Measurements from ENCODE around the gene CNOT6L.

The CNOT6L gene

DNA sequence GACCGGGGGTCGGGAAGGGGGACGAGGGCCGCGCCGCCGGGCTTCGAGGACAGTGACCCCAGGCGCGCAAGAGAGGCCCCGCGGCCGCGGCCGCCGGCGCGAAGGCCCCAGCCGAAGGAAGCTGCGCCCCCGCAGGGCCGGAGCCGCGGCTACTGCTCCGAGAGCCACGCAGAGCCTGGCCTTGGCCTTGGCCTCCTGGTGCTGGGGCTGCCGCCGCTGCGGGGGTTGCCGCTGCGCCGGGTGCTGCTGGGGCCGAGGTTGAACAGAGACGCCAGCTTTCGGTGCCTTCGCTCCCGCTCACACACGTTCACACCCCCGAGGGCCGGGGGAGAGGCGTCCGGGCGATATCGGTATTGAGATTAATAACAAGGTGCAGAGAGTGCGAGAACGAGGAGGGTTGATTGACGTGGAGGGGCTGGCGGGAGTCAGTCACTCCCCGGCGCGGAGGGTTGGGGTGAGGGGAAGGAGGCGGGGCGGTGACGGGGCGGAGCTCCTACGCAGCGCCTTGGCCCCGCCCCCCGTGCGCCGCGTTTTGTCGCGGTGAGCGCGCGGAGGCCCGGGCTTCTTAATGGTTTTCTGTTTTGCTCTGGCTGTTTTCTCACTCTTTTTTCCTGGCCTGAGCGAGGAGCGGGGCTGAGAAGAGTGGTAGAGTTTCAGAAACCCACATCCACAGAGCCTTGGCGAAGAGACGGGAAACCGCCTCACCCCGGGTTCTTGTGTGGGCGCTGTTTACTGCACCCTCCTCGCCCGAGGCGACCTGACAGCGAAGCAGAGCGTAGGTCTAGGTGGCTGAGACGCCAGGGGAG lies 878 bp upstream of the CNOT6L start:
- TF ChIP-seq ZFX (IDR thresholded peaks at IDR 0.05), result peak; percentile 80; the same call in 1 of the 2 replicates
- TF ChIP-seq, protein P1, sequence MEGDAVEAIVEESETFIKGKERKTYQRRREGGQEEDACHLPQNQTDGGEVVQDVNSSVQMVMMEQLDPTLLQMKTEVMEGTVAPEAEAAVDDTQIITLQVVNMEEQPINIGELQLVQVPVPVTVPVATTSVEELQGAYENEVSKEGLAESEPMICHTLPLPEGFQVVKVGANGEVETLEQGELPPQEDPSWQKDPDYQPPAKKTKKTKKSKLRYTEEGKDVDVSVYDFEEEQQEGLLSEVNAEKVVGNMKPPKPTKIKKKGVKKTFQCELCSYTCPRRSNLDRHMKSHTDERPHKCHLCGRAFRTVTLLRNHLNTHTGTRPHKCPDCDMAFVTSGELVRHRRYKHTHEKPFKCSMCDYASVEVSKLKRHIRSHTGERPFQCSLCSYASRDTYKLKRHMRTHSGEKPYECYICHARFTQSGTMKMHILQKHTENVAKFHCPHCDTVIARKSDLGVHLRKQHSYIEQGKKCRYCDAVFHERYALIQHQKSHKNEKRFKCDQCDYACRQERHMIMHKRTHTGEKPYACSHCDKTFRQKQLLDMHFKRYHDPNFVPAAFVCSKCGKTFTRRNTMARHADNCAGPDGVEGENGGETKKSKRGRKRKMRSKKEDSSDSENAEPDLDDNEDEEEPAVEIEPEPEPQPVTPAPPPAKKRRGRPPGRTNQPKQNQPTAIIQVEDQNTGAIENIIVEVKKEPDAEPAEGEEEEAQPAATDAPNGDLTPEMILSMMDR (conservative IDR thresholded peaks at IDR 0.05), result no peak

DNA sequence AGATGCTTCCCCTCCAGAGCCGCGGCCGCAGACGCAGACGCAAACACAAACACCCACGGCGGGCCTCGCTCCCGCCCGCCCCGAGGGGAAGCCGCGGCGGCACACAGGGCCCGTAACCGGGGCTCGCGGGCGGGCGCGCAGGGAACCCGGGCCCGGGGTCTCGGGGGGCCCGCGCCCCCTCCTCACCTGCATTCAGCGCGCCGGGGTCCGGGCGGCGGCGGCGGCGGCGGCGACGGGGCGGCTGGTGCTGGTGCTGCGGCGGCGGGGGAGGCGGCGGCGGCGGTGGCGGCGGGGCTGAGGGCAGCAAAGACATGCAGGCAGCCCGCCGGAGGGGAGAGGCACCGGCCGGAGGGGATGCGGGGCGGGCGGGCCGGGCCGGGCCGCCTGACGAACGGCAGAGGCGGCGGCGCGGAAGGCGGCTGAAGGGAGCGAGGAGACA lies 255 bp upstream of the CNOT6L start:
- H3K27ac ChIP-seq, result peak overlapping the region; percentile 92
- TF ChIP-seq ZFX (IDR thresholded peaks at IDR 0.05), result no peak
- TF ChIP-seq, protein P1 (conservative IDR thresholded peaks at IDR 0.05), result no peak

More for the DNA sequence above, 878 bp upstream of the CNOT6L start:
- H3K27ac ChIP-seq, result peak overlapping the region; percentile 92

DNA sequence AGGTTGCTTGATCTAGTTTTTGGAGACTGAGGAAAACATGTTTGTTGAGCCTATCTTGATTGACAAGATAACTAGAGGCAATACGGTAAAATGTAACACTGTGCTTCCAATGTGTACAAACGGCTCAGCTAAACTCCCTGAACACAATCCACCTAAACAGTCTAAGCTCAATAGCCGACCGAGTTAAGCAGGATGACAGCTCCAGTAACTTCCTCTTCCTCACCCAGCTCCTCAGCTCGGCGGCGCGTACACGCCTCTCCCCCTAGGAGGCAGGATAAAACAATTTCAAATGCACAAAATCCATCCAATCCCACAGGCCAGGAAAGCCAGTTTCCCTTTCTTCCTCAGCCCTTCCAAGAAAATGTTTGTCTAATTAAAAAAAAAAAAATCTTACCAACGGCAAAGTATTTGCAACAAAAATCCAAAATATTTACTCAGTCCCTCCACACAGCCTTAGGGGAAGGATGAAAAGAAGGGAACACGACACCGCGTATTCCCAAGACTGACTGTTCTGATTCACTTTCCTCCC lies 1.0 kb downstream of the CNOT6L start:
- no peak for TF ChIP-seq ZFX (IDR thresholded peaks at IDR 0.05)
- TF ChIP-seq, protein P1 (conservative IDR thresholded peaks at IDR 0.05), result peak; percentile 58
- H3K27ac ChIP-seq, result peak overlapping the region; percentile 92

DNA sequence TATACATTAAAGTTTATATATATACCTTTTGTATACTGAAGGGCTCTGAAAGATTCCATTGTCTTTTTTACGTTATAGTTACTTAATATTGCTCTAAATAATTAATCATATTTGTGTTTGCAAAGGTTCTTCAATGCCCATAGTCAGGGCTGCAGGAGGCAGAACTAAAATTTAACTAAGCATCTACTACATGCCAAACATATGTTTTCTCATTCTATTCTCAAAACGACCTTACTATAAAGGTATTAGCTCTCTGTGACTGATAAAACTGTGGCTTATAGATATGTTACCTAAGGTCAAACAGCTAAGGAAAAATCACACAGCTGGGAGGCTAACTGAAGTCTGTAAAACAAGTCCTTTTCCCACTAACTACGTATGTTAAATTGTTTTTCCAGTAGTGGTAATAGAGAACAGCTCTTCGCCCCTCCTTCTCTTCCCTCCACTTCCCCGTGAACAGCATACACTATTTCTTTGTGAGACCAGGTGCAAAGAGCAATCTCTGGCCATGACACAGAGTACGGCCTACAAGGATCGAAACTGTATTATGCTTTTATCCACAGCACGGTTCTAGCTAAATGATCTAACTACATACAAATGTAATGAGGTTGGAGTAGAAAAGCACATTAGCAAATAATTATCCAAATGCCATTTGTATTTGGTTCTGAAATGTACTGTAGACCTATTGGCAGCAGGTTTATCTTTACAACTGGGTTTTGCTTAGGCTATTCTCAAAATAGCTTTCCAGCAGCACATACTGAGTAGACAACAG lies 1.7 kb downstream of the CNOT6L start:
- H3K27ac ChIP-seq, result peak overlapping the region; percentile 92
- TF ChIP-seq, protein P1 (conservative IDR thresholded peaks at IDR 0.05), result no peak
- no peak for TF ChIP-seq ZFX (IDR thresholded peaks at IDR 0.05)

DNA sequence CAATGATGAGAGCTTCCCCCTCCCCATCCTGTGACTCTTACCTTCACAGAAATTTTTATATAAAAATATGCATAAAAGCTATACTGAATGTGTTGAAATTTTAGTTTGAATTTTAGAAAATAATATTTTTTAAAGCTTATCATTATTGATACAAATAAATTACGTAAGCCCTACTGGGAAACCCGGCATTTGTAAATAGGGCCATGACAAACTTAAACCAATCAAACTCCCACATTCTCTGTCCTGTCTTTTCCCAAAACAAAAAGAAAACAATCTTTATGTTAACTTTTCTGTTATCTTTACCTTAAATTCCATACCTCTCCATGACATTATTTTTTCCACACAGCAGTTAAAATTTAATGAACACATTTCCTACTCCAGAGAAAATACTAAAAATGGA lies 2.6 kb downstream of the CNOT6L start:
- TF ChIP-seq ZFX (IDR thresholded peaks at IDR 0.05), result no peak
- TF ChIP-seq, protein P1 (conservative IDR thresholded peaks at IDR 0.05), result no peak
- H3K27ac ChIP-seq, result no peak overlapping the region

DNA sequence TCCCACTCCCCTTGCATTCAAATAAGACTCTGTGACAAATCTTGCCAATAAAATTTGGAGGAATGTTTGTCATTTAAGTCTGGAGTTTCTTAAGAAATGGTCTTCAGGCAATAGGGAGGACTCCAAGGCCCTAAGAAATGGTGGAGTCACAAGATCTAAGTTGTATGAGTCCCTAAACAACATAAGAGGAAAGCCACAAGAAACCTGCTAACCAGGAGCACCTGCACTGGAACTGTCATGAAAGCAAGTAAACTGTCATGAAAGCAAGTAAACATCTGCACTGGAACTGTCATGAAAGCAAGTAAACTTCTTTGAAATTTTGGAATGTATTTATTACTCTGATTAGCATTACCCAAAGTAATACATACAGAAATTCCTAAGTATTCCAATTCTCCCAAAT lies 3.5 kb downstream of the CNOT6L start:
- no peak overlapping the region for H3K27ac ChIP-seq
- TF ChIP-seq ZFX (IDR thresholded peaks at IDR 0.05), result no peak
- TF ChIP-seq, protein P1 (conservative IDR thresholded peaks at IDR 0.05), result no peak

DNA sequence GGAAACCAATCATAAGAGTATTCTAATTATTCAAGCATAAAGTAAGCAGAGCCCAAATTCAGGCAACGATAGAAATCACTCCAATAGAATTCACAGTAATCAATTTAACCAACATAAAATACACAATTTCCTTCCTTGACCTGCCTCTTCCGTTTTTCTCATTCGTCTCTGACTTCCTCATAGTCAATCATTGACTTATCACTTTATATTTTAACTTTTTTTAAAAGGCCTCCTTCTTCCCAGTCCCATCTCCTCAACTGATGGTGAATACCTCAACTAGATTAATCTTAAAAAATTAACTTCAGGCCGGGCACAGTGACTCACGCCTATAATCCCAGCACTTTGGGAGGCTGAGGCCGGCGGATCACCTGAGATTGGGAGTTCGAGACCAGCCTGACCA lies 13.3 kb downstream of the CNOT6L start:
- no peak overlapping the region for H3K27ac ChIP-seq
- TF ChIP-seq, protein P1 (conservative IDR thresholded peaks at IDR 0.05), result no peak
- no peak for TF ChIP-seq ZFX (IDR thresholded peaks at IDR 0.05)

Data from C4-2B (cell line).